Prostate gland (tissue), 2 donors: Measurements from ENCODE around the gene DLL3. TPM values are rescaled to one million over a fixed set of nuclear protein-coding genes. Genes with fewer than 3 reads are reported as not detected.
A peak's percentile ranks its signal among the peaks of the same experiment; 100 is the strongest.

ENCODE experiments used
- DNase-seq: peaks from one replicate; pipeline ENCODE4 v3.0.0-alpha.2; 2019; ENCODE audit warnings: low spot score
- H3K27ac ChIP-seq, 2 donors: fragments of 200-600 bp; sonication (generic); 2 replicates each; pipeline ENCODE4 v1.5.1; 2017 to 2019
- H3K27me3 ChIP-seq: fragments of 200-600 bp; sonication (generic); replicated peaks from 2 replicates; pipeline ENCODE4 v1.5.1; 2019; ENCODE audit not compliant: insufficient read depth
- H3K36me3 ChIP-seq, 2 donors: fragments of 200-600 bp; sonication (generic); 1 replicate in 1 of 2; 2 replicates in 1 of 2; pipeline versions ENCODE4 v1.5.1 to v1.8.1; 2017 to 2019
- H3K4me1 ChIP-seq: fragments of 200-600 bp; sonication (generic); replicated peaks from 2 replicates; pipeline ENCODE4 v1.5.1; 2019
- H3K4me3 ChIP-seq, 2 donors: fragments of 200-600 bp; sonication (generic); 2 replicates each; pipeline ENCODE4 v1.5.1; 2017 to 2019
- H3K9me3 ChIP-seq: fragments of 200-600 bp; sonication (generic); 2 replicates; pipeline ENCODE4 v1.5.1; 2017
- CTCF ChIP-seq, 4 experiments: fragments of 200-600 bp in 2 of 4; fragments of 450-650 bp in 2 of 4; sonication (generic) in 2 of 4; IDR thresholded peaks; 1 replicate in 3 of 4; 2 replicates in 1 of 4; pipeline ENCODE4 v1.5.1; 2016 to 2019; ENCODE audit warnings: antibody characterized with exemption in 4 of 4, mild to moderate bottlenecking in 2 of 4, moderate library complexity in 2 of 4
- POLR2A ChIP-seq: fragments of 450-650 bp; IDR thresholded peaks from one replicate; pipeline ENCODE4 v1.6.1; 2016; ENCODE audit warnings: antibody characterized with exemption, mild to moderate bottlenecking
- POLR2AphosphoS5 ChIP-seq: sonication (generic); formaldehyde crosslinking; IDR thresholded peaks from one replicate; pipeline ENCODE4 v1.6.1; 2017; ENCODE audit warnings: antibody characterized with exemption
- WGBS: methylation state at CpG from one replicate; pipeline ENCODE4 v1.1.5; 2018; 5-methylcytosine and 5-hydroxymethylcytosine counted together
- intact Hi-C: fragments of 100-400 bp; cut with DNase I; formaldehyde crosslinking; loops from one replicate; pipeline ENCODE4 v1.14.2; 2022
- total RNA-seq, 2 donors: library from RNA; depleted of rRNA; stranded (reverse); fragments of >200 nt; gene quantifications; one replicate each; pipeline ENCODE4 v1.1.0, GENCODE V29; 2016

DLL3 gene
- total RNA-seq, 2 donors from 2014 or later = 6.3 TPM; not detected in 1

- Histone ChIP-seq H3K27me3 (no peaks in the 10 kb centered on the region), H3K4me3 (peak overlapping the region in 1 of 2 donors; percentile 91), H3K9me3 (no peaks in the 10 kb centered on the region), H3K4me1 (peaks cover 3% of the 10 kb centered on the region), H3K36me3 (no peaks in the 10 kb centered on the region), H3K27ac (peak overlapping the region; percentile 92 to 94)
- intact Hi-C loops = no loop called here
- 5% methylated on average over 10 of the region's 10 CpGs for WGBS
- no peak for DNase-seq
- TF ChIP-seq POLR2AphosphoS5 (no peak), POLR2A (no peak), CTCF (IDR thresholded peaks at IDR 0.05) (no peak)
These were observed 41.6 kb downstream of the DLL3 start for GRCh38 chr19:39540333-39540673.

GRCh38 chr19:39542206-39542605 is 43.5 kb downstream of the DLL3 start:
- Histone ChIP-seq H3K36me3 (no peaks in the 10 kb centered on the region), H3K27me3 (no peaks in the 10 kb centered on the region), H3K4me1 (peaks cover 3% of the 10 kb centered on the region), H3K9me3 (no peaks in the 10 kb centered on the region), H3K27ac (no peak overlapping the region), H3K4me3 (no peak overlapping the region)
- DNase-seq = no peak
- WGBS = 54% methylated on average over 2 of the region's 2 CpGs
- intact Hi-C loops = no loop called here
- no peak for TF ChIP-seq POLR2AphosphoS5
- no peak for TF ChIP-seq CTCF (IDR thresholded peaks at IDR 0.05)
- no peak for TF ChIP-seq POLR2A

- H3K36me3 ChIP-seq = no peaks in the 10 kb centered on the region
- H3K4me1 ChIP-seq = peaks cover 3% of the 10 kb centered on the region
- no peaks in the 10 kb centered on the region for H3K27me3 ChIP-seq
- intact Hi-C loops = no loop called here
- 57% methylated on average over 3 of the region's 3 CpGs for WGBS
- no peak overlapping the region for H3K4me3 ChIP-seq
- no peak for DNase-seq
- H3K9me3 ChIP-seq = no peaks in the 10 kb centered on the region
- no peak overlapping the region for H3K27ac ChIP-seq
- no peak for TF ChIP-seq POLR2A
- no peak for TF ChIP-seq POLR2AphosphoS5
- TF ChIP-seq CTCF (IDR thresholded peaks at IDR 0.05) = no peak
These were observed 44.7 kb downstream of the DLL3 start for GRCh38 chr19:39543477-39543857.

GRCh38 chr19:39544226-39544903 is 45.6 kb downstream of the DLL3 start:
- Histone ChIP-seq H3K9me3 (no peaks in the 10 kb centered on the region), H3K36me3 (no peaks in the 10 kb centered on the region), H3K4me1 (no peaks in the 10 kb centered on the region), H3K27me3 (no peaks in the 10 kb centered on the region), H3K4me3 (no peak overlapping the region), H3K27ac (no peak overlapping the region)
- WGBS = 90% methylated on average over 7 of the region's 7 CpGs
- DNase-seq = no peak
- intact Hi-C loops = no loop called here
- no peak for TF ChIP-seq POLR2AphosphoS5
- no peak for TF ChIP-seq CTCF (IDR thresholded peaks at IDR 0.05)

- TF ChIP-seq POLR2A (no peak), POLR2AphosphoS5 (no peak), CTCF (IDR thresholded peaks at IDR 0.05) (no peak)
- 80% methylated on average over 1 of the region's 1 CpG for WGBS
- H3K27ac ChIP-seq = no peak overlapping the region
- intact Hi-C loops = no loop called here
- no peaks in the 10 kb centered on the region for H3K27me3 ChIP-seq
- H3K4me3 ChIP-seq = no peak overlapping the region
- DNase-seq = no peak
- no peaks in the 10 kb centered on the region for H3K4me1 ChIP-seq
- no peaks in the 10 kb centered on the region for H3K36me3 ChIP-seq
- no peaks in the 10 kb centered on the region for H3K9me3 ChIP-seq
These were observed 46.2 kb downstream of the DLL3 start for GRCh38 chr19:39544911-39545310.
